ENCODE results near the gene POLA1.
"Not testable (repeated sequence)": the region's sequence is repeated elsewhere in the genome, so short reads cannot be mapped to it uniquely, and the experiment has no call there.

Gene POLA1

GRCh38 chrX:24693453-24694202, at the start of gene POLA1:
POLA1 (plus strand) TSS chrX:24693918; CDS start chrX:24693962, 44 bp downstream.
- DNase-seq (ENCODE audit: low read depth) = peak; percentile 89

DNA sequence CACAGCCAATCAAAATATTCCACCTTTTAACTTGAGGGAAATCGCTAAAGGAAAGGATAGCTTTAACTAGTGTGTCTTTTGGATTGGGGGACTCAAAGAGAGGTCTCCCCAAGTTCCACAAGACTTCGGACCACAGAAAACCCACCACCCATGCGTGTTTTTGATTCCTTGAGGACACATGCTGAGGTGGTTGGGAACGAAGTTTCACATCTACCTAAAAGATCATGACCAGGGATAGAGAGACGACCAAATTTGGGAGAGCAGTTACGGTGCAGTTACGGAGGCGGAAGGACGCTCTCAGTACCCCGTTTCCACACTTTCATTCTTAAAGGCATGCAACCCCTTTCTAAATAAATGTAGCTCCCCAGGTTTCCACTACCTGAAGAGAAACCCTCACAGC, 47.7 kb upstream of the POLA1 start:
- DNase-seq (ENCODE audit: low read depth) = no peak

- DNase-seq (ENCODE audit: low read depth) = no peak
Observed at GRCh38 chrX:24646745-24647182, 47.0 kb upstream of the POLA1 start.

DNA sequence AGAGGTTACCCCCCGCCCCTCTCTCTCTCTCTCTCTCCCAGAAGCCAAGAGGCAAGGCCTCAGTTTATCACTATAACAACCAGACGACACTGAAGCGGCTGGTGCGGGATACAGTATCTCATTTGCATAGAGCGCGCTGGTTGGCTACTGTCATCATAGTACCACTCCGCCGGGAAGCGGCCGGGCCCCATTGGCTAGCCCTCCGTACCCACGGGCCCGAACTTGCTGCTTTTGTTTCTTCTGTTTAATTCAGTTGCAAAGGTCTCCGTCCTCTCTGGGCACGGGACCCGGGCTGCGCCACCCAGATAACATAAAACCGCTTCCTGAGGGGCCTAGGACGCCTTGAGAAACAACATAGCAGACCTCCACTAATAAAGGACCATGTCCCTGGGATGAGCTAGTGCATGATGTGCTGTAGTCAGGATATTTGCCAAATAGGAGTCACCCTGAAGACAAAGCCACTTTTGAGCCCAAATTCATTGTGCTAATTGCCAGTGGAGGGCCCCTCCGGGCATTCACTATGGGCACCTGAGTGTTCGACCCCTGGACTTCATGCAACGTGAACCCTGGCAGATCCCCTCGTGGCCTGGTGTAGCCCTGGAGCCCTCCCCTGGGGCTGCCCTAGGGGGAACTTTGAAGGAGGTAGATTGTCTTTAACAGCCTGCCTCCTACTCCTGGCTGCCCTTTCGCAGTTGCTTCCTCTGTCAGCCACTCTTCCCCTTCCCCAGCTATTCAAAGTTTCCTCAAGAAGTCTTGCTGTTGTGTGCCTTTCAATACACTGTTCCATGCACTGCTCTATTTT, 46.3 kb upstream of the POLA1 start, which contains the start of gene PCYT1B:
Gene PCYT1B, minus strand, starts transcription at position 91 of the 802 bp plus-strand sequence. CDS start 242 bp downstream, outside the sequence.
- peak; percentile 20 for DNase-seq (ENCODE audit: low read depth)

GRCh38 chrX:24648495-24648894, 45.2 kb upstream of the POLA1 start:
- DNase-seq (ENCODE audit: low read depth) = no peak

DNA sequence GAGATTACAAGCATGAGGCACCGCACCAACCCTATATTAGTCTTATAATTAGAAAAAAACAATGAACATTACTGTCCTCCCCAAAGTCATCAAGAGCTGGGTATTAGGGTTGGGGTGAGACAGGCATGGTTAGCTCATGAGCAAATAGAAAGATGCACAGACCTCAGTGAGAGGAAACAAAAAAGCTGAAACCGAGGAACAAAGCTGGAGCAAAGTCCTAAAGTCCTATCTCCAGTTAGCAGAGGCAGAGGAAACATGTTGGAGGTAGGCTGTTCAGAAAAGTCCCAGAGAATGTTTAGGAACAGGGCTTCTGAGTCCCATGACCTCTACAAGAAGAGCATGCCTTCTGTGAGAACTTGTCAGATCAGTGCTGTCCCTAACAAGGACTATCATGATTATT, 41.9 kb upstream of the POLA1 start:
- no peak for DNase-seq (ENCODE audit: low read depth)

DNA sequence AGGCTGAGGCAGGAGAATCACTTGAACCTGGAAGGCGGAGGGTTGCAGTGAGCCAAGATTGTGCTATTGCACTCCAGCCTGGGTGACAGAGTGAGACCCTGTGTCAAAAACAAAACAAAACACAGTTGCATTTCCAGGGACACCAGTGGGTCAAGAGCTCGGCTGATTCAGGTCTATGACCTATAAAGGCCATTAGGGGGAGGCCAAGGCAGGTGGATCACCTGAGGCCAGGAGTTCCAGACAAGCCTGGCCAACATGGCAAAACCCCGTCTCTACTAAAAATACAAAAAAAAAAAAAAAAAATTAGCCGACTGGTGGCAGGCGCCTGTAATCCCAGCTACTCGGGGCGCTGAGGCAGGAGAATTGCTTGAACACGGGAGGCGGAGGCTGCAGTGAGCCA, 38.0 kb upstream of the POLA1 start:
- DNase-seq (ENCODE audit: low read depth) = not testable (repeated sequence)

DNA sequence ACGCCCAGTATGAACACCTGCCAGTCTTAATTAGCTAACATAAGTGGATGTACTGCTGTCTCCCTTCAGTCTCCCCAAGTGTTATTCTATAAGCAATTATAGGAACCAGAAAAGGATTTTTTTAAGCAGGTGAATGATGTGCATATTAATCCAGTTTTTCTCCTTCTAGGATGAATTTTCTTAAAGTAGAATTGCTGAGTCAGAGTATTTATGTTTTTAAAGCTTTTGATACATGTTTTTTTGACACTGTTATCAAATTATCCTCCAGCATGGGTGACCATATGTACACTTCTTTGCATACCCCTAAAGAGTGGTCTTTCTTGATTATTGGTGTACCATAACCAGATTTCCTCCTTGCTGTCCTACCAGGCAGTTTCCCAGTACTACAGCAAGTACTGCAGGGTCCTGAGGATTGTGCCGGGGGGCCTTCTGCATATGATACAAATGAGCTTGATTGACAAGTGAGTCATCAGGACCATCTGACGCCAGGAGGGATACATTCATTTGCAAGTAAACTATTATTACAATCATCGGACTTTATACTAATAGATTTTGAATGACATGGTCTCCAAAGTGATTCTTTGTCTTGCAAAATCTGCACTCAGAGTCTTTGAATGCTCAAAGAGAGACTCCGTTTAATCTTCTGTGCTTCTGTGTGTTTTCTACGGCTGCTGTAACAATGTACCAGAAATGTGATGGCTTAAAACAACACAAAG, 35.9 kb upstream of the POLA1 start:
- no peak for DNase-seq (ENCODE audit: low read depth)

DNA sequence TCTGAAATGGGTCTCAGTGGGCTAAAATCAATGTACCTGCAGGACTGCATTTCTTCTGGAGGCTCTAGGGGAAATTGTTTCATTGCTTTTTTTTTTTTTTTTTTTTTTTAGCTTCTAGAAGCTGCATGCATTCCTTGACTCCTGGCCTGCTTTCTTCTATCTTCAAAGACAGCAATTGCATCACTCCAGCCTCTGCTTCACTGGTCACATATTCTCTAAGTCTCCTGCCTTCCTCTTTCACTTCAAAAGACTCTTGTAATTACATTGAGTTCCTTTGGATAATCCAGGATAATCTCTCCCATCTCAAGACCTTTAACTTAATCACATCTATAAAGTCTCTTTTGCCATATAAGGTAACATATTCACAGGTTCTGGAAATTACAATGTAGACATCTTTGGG, 35.3 kb upstream of the POLA1 start:
- no peak for DNase-seq (ENCODE audit: low read depth)

- DNase-seq (ENCODE audit: low read depth) = no peak
Observed at GRCh38 chrX:24659106-24659505, 34.6 kb upstream of the POLA1 start.

DNA sequence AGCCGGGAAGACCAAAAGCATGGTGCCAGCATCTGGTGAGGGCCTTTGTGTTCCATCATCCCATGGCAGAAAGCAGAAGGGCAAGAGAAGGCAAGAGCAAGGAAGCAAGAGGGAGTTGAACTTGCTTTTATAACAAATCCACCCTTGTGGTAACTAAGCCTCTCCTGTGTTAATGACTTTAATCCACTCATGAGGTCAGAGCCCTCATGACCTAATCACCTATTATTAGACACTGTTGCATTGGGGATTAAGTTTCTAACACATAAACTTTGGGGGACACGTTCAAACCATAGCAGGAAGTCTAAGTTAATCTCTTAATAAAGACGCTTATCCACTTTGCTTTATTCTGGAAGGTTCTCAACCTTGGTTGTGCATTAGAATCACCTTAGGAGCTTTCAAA, 34.1 kb upstream of the POLA1 start:
- DNase-seq (ENCODE audit: low read depth) = no peak

DNA sequence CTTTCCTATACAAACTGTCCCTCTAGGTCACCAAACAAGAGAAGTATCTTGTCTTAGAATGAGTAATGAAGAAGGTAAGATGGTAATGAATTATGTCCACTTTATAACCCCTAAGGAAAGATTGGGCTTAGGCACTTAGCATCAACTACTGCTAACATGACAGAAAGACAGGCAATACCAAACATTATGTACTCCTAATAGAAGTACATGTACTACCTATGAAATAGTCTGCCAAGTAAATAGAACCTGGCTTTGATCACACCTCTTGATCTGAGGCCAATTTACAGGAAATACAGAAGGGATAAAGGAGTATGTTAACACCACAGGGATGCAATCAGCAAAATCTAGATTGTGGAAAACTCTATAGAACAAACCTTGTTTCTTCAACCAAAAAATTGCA, 32.4 kb upstream of the POLA1 start:
- DNase-seq (ENCODE audit: low read depth) = no peak

DNA sequence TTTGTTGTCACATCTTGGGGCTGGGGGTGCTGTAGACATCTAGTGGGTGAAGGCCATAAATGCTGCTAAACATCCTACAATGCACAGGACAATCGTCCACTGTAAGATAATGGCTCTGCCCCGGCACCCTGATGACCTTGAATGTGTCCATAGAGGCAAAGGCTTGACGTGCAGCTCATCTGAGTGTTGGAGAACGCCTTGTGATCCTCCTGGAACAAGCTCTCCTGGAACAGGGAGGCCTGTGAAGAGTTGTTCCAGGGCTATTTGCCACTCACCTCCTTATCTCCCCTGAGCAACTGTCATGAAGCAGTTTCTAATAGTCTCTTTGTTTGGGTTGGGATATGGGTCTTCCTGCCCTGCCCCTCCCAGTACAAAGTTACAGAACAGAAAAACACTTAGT, 31.4 kb upstream of the POLA1 start:
- no peak for DNase-seq (ENCODE audit: low read depth)

DNA sequence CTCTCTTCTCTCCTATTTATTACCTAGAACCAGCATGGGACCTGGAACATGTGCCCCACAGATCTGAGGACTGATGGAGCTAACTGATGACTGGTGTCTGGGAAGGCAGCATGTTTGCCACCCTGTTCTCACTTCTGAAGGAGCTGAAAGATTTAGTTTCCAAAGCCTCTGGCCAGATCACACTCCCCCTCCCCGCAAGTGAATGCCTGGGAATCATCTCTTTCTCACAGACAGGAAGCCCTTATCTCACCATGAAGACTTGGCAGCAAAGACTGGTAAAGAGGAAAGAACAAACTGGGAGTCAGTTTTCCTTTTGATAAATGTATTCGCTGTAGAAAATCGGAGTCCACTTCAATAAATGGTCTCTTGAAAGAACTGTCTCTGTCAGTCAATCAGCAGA, 25.6 kb upstream of the POLA1 start:
- no peak for DNase-seq (ENCODE audit: low read depth)

- no peak for DNase-seq (ENCODE audit: low read depth)
Observed at GRCh38 chrX:24672701-24673190, 21.0 kb upstream of the POLA1 start.

DNA sequence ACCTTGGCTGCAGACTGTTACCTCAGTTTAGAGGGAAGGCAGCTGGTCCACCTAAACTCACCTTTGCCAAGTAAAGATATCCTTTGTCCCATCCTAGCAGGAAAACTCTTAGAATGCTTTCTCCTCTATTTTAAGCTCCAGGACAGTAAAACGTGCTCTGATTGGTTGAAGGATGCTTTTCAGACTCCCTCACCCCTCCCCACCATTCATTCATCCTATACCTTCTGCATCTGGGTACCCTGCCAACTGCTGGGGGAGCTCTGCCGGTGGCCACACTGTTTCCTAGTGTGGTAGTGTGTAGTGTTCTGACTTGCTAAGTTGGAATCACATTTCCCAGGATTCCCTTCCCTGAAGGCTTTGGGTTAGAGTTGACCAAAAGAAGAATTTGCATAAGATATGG, 20.3 kb upstream of the POLA1 start:
- DNase-seq (ENCODE audit: low read depth) = no peak

DNA sequence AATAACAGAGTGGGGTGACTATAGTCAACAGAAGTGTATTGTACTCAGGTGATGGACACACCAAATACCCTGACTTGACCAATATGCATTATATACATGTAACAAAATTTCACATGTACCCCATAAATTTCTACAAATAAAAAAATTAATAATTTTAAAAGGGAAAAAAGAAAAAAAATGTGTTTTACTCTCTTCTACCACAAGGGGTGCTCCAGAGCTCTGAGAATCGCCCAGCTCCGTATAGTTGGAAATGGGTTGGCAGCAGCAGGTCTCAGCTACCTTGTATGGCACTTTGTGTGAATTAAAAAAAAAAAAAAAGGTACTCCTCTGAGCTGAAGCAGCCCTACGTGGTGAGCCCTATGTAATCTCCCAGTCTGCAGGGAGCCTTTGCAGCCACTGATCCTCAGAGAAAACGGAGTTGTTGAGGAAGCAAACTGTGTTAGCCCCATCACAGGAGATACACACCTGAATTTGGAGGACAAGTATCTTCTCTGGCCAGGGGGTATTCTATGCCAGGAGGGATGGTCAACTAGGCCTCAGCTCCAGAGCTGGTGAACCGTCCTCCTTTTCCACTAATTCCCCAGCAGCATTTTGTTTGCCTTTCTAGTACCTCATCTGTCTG, 17.2 kb upstream of the POLA1 start:
- DNase-seq (ENCODE audit: low read depth) = no peak

- DNase-seq (ENCODE audit: low read depth) = no peak
Observed at GRCh38 chrX:24682739-24683432, 10.8 kb upstream of the POLA1 start.

- DNase-seq (ENCODE audit: low read depth) = no peak
Observed at GRCh38 chrX:24684048-24684447, 9.7 kb upstream of the POLA1 start.

DNA sequence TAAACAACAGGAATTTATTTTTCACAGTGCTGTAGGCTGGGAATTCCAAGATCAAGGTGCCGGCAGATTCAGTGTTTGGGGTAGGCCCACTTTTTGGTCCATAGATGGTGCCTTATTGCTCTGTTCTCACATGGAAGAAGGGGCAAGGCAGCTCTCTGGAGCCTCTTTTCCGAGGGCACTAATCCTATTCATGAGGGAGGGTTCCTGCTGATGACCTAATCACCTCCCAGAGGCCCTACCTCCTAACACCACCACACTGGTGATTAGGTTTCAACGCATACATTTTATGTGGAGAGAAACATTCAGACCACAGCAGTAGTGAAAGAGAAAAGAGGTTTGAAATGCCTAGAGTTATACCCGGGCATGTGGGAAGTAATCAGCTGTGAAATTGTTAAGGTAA, 1.4 kb upstream of the POLA1 start:
- no peak for DNase-seq (ENCODE audit: low read depth)

GRCh38 chrX:24694825-24695224, 1.1 kb downstream of the POLA1 start:
- no peak for DNase-seq (ENCODE audit: low read depth)
